HEK293 (cell line): Measurements from ENCODE around the gene SLC25A13.

Source experiments
- CTCF ChIP-seq: fragments of 450-650 bp; formaldehyde crosslinking; IDR thresholded peaks from 2 replicates; pipeline ENCODE4 v1.5.1; 2016; ENCODE audit warnings: missing biosample characterization, missing genetic modification characterization
- FEZF1 ChIP-seq: fragments of 450-650 bp; formaldehyde crosslinking; IDR thresholded peaks from 2 replicates; pipeline ENCODE4 v1.5.1; 2016; ENCODE audit warnings: missing biosample characterization, missing genetic modification characterization
- GLI4 ChIP-seq: fragments of 450-650 bp; formaldehyde crosslinking; IDR thresholded peaks from 2 replicates; pipeline ENCODE4 v1.5.1; 2016; ENCODE audit warnings: missing biosample characterization, missing genetic modification characterization
- HOXA7 ChIP-seq: sonication (generic); formaldehyde crosslinking; IDR thresholded peaks from 2 replicates; pipeline ENCODE4 v1.8.1; 2022; ENCODE audit warnings: missing genetic modification reagents, borderline replicate concordance
- PRDM1 ChIP-seq: fragments of 450-650 bp; formaldehyde crosslinking; IDR thresholded peaks from 2 replicates; pipeline ENCODE4; 2016; ENCODE audit warnings: missing biosample characterization, missing genetic modification characterization
- RBAK ChIP-seq: fragments of 450-650 bp; formaldehyde crosslinking; IDR thresholded peaks from 2 replicates; pipeline ENCODE4 v1.5.1; 2016; ENCODE audit warnings: missing biosample characterization, missing genetic modification characterization
- SCRT2 ChIP-seq: fragments of 450-650 bp; formaldehyde crosslinking; IDR thresholded peaks from 2 replicates; pipeline ENCODE4 v1.5.1; 2016; ENCODE audit warnings: missing biosample characterization, missing genetic modification characterization
- ZNF211 ChIP-seq: fragments of 450-650 bp; formaldehyde crosslinking; IDR thresholded peaks from 2 replicates; pipeline ENCODE4 v1.5.1; 2016; ENCODE audit warnings: low read depth, missing biosample characterization, missing genetic modification characterization
- ZNF274 ChIP-seq, 2 experiments: fragments of 200-500 bp in 1 of 2; fragments of 450-650 bp in 1 of 2; sonication (Bioruptor generic) in 1 of 2; formaldehyde crosslinking in 1 of 2; IDR thresholded peaks; 2 replicates each; pipeline versions ENCODE4 v1.5.1 to v1.6.1; 2014 to 2016; ENCODE audit warnings: borderline replicate concordance in 1 of 2, inconsistent platforms in 1 of 2, low read length in 1 of 2, missing biosample characterization in 1 of 2, missing genetic modification characterization in 1 of 2
- ZNF311 ChIP-seq: fragments of 450-650 bp; formaldehyde crosslinking; IDR thresholded peaks from 2 replicates; pipeline ENCODE4 v1.5.1; 2017; ENCODE audit warnings: missing biosample characterization, missing genetic modification characterization, borderline replicate concordance
- ZNF677 ChIP-seq: fragments of 450-650 bp; IDR thresholded peaks from 2 replicates; pipeline ENCODE4 v1.5.0; 2018; ENCODE audit warnings: missing biosample characterization, mild to moderate bottlenecking, missing genetic modification characterization, moderate library complexity
- ZSCAN18 ChIP-seq: fragments of 450-650 bp; formaldehyde crosslinking; IDR thresholded peaks from 2 replicates; pipeline ENCODE4 v1.5.1; 2016; ENCODE audit warnings: missing biosample characterization, missing genetic modification characterization

GRCh38 chr7:96080027-96080426 lies 241.9 kb downstream of the SLC25A13 start:
- no peak for TF ChIP-seq RBAK (tag by site-specific recombination)
- TF ChIP-seq ZNF677 (tag by site-specific recombination) = no peak
- no peak for TF ChIP-seq ZNF211 (tag by site-specific recombination)
- TF ChIP-seq GLI4 (tag by site-specific recombination) = no peak
- TF ChIP-seq CTCF (tag by site-specific recombination) = no peak
- TF ChIP-seq ZSCAN18 (tag by site-specific recombination) = no peak
- no peak for TF ChIP-seq FEZF1
- TF ChIP-seq HOXA7 = no peak
- TF ChIP-seq ZNF274 (IDR thresholded peaks at IDR 0.05; ENCODE audit: low read length) = no peak
- TF ChIP-seq ZNF274 (tag by site-specific recombination; IDR thresholded peaks at IDR 0.05; ENCODE audit: borderline replicate concordance) = no peak
- TF ChIP-seq PRDM1 (tag by site-specific recombination) = no peak
- no peak for TF ChIP-seq SCRT2
- TF ChIP-seq ZNF311 (tag by site-specific recombination) = no peak
